Measurements from ENCODE around the gene RNF130.

RNF130 gene

DNA sequence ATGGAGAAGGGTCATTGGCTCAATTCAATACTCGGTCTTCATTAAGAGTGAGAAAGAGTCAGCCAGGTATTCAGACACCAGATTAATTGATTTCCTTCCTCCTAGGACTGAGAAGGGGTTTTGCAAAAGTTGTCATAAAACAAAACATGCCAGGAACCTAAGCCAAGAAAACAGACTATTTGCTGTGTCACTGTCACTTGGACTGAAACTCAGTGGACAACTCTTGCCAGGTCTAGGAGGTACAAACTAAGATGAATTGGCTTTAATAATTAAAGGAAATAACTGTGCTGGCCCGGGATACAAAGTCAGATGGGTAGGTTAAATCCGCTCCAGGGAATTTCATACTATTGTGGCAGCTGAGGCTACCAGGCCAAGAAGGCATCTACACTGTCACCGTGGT, 92.8 kb downstream of the RNF130 start:
- no peak overlapping the region for H3K4me3 ChIP-seq (ENCODE audit: control insufficient read depth, low read depth, low read length)
- TF ChIP-seq, protein P1, sequence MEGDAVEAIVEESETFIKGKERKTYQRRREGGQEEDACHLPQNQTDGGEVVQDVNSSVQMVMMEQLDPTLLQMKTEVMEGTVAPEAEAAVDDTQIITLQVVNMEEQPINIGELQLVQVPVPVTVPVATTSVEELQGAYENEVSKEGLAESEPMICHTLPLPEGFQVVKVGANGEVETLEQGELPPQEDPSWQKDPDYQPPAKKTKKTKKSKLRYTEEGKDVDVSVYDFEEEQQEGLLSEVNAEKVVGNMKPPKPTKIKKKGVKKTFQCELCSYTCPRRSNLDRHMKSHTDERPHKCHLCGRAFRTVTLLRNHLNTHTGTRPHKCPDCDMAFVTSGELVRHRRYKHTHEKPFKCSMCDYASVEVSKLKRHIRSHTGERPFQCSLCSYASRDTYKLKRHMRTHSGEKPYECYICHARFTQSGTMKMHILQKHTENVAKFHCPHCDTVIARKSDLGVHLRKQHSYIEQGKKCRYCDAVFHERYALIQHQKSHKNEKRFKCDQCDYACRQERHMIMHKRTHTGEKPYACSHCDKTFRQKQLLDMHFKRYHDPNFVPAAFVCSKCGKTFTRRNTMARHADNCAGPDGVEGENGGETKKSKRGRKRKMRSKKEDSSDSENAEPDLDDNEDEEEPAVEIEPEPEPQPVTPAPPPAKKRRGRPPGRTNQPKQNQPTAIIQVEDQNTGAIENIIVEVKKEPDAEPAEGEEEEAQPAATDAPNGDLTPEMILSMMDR (conservative IDR thresholded peaks at IDR 0.05; ENCODE audit: control insufficient read depth, insufficient read depth, low read depth, low read length), result no peak
- DNase-seq (ENCODE audit: low read depth), result no peak

DNA sequence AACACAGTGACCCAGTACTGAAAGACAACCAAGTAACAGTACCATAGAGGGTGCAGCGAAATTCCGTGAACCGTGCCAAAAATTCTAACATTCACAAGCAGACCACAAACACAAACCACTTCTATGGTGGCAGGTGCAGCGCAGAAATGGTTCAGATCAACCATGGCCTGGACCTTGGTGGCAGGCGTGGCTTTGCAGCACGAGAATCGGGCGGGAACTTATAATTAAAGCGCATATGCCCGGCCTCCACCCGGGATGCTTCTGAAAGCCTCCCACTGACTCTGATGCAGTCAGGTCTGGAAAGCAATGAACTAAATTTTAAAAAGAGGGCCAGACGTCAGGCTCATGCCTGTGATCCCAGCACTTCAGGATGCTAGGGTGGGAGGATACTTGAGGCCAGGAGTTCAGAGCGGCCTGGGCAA, 95.8 kb downstream of the RNF130 start:
- H3K4me3 ChIP-seq (ENCODE audit: control insufficient read depth, low read depth, low read length), result no peak overlapping the region
- TF ChIP-seq, protein P1 (conservative IDR thresholded peaks at IDR 0.05; ENCODE audit: control insufficient read depth, insufficient read depth, low read depth, low read length), result no peak
- DNase-seq (ENCODE audit: low read depth), result no peak

DNA sequence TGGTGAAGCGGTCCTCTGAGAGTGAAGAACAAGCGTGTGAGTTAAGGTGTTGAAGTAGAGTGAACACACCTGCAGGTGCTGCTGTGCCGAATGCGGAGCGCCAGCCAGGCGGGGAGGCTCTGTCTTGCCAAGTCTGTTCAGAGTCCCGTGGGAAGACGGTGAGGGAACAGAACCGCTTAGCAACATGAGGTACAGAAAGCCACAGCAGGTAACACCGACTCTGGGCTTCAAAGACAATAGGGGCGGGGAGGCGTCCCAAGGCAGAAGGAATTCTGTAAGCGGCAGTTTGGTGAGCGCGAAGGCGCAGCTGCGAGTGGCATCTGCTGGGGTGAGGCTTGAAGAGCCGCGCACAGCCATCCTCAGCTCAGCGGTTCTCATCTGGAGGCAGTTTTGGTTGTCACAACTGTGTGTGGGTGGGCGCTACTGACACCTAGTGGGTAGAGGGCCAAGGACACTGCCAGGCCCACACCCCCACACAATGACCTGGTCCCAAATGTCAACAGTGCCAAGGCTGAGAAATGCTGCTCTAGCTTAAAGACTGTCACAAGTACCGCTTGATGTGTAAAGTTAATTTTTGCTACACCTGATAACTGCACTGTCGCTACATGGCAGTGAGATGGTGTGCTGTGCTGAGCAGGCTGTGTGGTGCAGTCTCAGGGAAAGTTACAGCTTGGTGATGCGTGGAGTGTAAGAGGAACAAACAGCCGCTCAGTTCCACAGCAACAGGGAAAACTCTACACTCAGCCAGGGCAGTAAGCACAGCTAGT, 96.4 kb downstream of the RNF130 start:
- no peak overlapping the region for H3K4me3 ChIP-seq (ENCODE audit: control insufficient read depth, low read depth, low read length)
- TF ChIP-seq, protein P1 (conservative IDR thresholded peaks at IDR 0.05; ENCODE audit: control insufficient read depth, insufficient read depth, low read depth, low read length), result peak; percentile 28
- DNase-seq (ENCODE audit: low read depth), result peak; percentile 12

GRCh38 chr5:179974246-179974945, 97.2 kb downstream of the RNF130 start:
- no peak for DNase-seq (ENCODE audit: low read depth)
- TF ChIP-seq, protein P1 (conservative IDR thresholded peaks at IDR 0.05; ENCODE audit: control insufficient read depth, insufficient read depth, low read depth, low read length), result no peak
- H3K4me3 ChIP-seq (ENCODE audit: control insufficient read depth, low read depth, low read length), result no peak overlapping the region

- H3K4me3 ChIP-seq (ENCODE audit: control insufficient read depth, low read depth, low read length), result no peak overlapping the region
- DNase-seq (ENCODE audit: low read depth), result no peak
- TF ChIP-seq, protein P1 (conservative IDR thresholded peaks at IDR 0.05; ENCODE audit: control insufficient read depth, insufficient read depth, low read depth, low read length), result no peak
Observed at GRCh38 chr5:179973391-179973790, 98.2 kb downstream of the RNF130 start.

DNA sequence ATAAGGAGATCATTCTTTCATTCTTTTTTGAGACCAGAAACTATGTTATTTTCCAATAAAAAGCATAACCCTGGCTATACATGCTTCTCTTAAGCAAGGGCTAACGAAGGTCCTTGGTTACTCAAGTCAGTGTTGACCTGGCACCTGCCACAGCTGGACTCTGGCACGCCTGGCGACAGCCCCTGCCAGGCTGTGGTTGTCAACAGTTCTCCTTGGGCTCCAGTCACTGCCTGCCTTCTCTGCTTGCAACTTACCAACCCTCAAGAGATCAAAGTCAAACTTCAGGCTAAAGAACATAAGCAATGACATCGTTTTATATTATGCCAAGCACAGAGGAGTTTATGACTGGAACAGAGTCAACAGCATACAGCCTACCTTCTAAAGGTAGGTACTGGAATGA, 102.4 kb downstream of the RNF130 start:
- TF ChIP-seq, protein P1 (conservative IDR thresholded peaks at IDR 0.05; ENCODE audit: control insufficient read depth, insufficient read depth, low read depth, low read length), result no peak
- DNase-seq (ENCODE audit: low read depth), result no peak
- no peak overlapping the region for H3K4me3 ChIP-seq (ENCODE audit: control insufficient read depth, low read depth, low read length)

All from fibroblast of mammary gland (primary cell).